NCI-H2227 (cell line): ENCODE measurements around the gene DEDD2.

ENCODE experiments used
- DNase-seq: peaks from one replicate; lab custom pipeline; 2025; ENCODE audit not compliant: unreplicated experiment; lab: John Stamatoyannopoulos, UW

The DEDD2 gene

DNA sequence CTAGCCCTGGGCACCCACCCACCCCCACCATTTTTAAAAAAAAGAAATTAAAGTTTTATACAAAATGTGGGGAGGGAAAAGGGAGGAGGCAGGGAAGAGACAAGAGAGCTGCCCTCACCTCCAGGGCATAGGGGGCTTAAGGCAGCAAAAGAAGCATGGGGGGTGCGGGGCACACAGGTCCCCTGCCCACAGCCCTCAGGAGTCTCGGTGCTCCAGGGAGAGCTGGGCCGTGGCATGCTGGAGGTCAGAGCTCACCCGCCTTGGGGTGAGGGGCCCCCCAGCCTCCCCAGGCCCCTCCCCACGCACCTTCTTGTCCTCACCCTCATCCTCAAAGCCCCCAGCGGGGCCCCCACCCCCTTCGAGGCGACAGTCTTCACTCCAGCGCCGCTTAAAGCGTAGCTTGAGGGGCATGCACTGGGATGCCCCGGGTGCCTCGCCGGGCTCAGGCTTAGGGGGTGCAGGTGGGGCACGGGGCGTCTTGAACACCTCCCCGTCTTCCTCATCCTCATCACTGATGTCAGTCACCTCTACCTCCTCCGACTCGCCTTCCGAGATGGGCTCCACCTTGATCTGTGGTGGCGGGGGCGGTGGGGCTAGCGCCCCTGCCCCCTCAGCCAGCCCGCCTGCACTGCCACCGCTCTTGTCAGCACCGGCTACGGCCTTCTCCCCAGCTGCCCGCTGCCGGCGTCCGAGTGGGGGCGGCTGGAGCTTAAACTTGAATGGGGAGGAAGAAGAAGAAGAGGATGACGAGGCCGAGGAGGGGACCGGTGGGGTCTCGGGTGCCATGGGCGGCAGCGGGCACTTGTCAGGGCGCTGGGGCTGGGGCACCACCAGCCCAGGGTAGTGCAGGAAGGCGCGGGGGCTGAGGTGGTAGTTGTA, 31.0 kb upstream of the DEDD2 start:
- no peak for DNase-seq

DNA sequence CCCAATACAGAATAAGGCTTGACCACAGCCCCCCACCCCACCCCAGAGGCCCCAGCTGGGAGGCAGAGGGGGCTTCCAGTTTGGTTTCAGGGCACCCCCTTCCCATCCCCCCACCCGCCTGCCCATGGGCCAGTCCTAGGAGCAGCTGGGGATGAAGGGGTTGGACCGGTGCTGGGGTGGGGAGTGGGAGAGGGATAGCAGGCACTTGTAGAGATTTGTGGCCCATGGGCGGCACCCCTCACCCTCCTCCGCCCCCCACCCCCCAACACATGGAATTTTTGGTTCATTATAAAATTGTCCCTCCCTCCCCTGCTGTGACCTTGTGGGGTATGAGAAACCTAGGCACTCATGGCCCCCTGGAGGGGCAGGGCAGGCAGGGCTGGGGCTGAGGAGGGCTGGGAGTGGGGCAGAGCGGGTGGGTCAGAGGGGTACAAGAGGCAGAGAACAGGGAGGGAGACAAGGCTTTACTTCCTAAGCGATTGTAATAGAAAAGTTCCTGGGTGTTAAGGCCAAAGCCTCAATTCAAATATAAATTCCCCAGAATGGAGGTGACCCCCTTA, 30.2 kb upstream of the DEDD2 start:
- no peak for DNase-seq

DNA sequence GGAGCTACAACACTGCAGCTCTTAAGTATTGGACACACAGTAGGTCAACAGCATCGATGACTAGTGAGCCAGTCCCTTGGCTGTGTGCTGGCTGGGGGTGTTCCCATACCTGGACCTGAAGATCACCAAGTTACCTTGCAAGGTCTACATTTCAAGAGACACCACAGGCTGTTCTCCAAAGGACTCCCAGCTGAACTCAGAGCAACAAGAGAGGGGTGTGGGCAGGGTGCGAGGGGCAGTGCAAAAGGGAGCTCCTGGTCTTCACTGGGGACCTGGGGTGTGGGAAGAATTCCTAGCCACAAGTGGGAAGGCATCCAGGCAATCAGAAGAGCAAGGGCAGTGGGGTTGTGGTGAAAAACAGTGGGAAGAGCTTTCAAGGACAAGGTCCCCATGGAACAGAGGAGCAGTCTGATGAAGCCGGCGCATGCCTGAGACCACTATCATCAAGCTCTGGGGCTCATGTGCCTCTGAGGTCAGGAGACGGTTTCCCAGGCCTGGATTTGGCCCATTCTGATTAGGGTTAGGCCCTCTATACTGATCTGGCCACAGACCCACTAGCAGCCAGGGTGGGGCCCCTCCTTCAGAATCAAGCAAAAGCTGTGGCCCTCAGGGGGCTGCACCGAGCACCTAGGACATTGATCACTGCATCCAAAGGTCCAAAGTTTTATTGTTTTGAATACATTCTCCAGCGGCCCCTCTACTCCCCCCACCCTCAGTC, 29.6 kb upstream of the DEDD2 start:
- DNase-seq: no peak

DNA sequence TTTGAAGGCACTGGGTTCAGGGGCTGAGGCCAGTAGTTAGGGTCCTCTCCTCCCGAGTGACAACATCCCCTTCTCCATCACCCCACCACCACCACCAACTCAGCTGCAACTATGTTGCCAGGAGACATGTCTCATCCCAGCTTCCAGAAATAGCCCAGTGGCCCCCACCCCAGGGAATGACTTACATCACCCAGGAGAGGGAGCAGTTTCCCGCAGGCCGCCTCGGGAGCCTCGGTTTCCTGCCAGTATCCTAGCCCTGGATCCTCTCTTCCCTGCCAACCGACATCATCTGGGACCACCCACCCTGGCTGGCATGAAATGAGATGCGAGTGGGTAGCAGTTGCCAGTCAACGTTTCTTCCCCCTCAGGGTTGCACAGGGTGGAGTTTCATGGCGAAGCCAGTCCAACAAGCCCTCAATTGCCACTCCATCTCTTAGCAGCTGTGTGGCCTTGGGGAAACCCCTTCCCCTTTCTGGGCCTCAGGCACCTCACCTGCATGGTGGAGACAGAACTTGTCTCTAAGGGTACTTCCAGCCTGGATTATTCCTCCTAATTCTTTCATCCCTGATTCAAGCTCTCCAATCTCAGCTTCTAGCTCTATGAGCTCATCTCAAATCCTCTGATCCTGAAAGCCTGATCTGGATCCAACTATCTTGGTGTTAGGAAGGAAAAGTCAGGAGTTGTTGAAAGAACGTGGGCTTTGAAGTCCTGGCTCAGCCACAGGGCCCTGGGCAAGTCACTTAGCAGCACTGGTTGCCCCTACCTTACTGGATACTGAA, 28.9 kb upstream of the DEDD2 start:
- DNase-seq: peak; percentile 82

DNA sequence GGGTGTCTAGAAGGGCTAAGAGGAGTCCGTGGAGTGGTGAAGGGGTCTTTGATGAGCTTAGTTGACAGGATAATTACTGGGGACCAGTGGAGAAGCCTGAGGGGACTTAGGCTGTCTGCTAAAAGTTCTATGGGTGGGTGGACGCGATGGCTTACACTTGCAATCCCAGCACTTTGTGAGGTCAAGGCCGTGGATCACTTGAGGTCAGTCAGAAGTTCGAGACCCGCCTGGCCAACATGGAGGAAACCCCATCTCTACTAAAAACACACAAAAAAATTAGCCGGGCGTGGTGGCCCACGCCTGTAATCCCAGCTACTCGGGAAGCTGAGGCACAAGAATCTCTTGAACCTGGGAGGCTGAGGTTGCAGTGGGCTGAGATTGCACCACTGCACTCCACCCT, 27.8 kb upstream of the DEDD2 start:
- DNase-seq: no peak

- DNase-seq: peak; percentile 99
Measured at GRCh38 chr19:42244347-42245220, 27.1 kb upstream of the DEDD2 start.

DNA sequence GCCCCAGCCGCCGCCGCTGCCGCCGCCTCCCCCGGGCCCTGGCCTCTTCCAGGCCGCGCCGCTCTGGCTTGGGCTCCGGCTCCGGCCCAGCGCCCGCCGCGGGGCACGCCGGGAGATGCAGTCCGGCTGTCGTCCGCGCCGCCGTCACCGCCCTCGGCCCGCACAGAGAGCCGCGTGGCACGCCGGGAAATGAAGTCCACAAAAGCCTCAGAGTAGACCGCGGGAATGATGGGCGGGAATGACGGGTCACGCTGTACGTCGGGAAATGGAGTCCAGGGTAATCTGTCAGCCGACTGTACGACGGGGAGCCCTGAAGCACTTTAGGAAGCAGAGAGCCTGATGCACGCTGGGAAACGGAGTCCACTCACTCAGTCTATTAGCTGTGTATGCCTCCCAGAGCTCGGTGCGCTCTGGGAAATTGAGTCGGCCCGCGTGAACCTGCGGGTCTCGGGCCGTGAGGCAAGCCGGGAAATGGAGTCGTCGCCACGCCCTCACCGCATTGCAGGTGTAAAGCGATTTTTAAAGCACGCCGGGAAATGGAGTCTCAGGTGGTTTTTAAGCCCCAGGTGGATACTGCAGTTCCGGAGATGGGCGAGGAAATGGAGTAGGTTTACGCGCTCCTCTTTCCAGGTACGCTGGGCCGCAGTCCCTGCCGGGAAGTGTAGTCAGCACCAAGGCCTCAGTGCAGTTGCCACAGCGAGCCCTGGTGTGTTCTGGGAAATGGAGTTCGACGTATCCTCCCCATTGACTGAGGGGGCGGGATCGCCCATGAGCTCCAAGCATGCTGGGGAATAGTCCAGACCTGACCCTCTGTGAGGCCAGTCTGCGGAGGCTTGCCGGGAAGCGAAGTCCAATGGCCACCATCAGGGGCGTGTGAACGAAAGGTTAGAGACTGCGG, 25.3 kb upstream of the DEDD2 start, which contains the start of gene GSK3A:
Gene GSK3A, minus strand, starts transcription at position 91 of the 898 bp plus-strand sequence. CDS start 137 bp downstream, outside the sequence.
- DNase-seq: peak; percentile 100

GRCh38 chr19:42242069-42242511, 24.6 kb upstream of the DEDD2 start:
- no peak for DNase-seq

DNA sequence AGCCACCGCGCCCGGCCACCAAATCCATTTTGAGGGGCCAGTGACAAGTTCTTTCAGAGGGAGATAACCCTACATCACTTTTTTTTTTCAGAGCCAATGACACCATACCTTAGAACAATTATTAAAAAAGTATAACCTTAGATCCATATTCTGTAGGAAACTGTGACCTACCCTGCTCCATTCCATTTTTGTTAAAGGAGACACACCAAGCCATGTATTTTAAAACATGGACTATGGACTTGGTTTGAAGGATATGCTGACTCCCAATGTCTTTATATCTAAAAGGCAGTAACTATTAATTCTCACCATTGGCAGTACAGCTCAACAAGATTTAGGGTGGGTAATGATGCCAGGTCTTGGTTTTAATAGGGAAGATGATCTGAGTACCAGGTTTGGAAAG, 23.8 kb upstream of the DEDD2 start:
- no peak for DNase-seq

DNA sequence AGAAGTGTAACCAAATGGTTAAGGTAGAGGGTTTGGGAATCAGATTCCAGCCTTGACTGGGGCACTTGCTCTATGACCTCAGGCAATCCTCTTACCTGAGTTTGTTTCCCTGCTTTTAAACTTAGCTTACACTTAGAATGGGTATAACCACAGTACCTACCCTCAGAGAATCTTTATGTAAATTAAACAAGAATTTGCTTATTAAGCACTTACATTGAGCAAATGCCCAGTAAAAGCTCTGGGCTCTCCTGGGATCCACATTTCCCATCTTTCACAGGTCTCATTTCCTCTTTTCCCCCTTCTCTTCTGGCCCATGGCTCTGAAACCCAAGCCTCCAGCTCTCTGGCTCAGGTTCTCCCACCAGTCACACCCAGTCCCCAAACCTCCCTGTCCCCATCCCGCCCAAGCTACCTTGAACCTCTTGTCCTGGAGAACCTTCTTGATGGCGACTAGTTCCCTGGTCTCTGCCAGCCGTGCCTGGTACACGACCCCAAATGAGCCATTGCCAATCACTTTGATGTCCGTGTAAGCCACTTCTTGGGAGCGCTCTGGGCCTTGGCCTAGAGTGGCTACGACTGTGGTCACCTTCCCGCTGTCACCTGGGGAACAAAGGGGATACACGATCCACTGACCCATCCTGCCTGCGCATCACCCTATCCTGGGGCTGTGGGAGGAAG, 22.2 kb upstream of the DEDD2 start:
- DNase-seq: no peak

- DNase-seq: no peak
Measured at GRCh38 chr19:42235181-42235580, 17.7 kb upstream of the DEDD2 start.

GRCh38 chr19:42234364-42234763, 16.9 kb upstream of the DEDD2 start:
- no peak for DNase-seq

DNA sequence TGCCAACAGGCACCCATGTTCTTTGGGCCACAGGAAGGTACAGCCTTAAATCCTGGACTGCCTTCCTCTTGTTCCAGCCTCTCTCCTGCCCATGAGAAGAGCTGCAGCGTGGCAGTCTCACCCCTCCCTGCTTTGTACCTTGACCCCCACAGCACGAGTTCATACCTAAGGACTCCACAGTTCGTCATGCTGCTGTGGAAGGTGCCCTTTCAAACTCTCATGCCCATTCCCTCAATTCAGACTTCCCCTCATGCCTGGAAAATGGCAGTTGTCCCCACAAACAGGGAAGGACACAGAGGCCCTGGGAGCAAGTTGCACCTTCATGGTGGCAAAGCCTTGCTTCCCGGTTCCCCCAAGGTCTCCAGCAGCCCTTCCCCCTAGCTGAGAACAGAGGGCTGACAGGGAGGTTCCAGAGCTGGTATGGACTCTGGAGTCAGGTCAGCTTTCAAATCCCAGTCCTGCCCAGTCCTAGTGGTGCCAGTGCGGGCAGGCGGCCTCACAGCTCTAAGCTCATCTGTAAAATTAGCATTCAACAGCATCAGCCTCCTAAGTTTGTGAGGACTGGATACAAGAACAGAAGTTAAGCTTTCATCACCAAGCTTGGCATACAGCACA, 16.3 kb upstream of the DEDD2 start:
- DNase-seq: no peak

DNA sequence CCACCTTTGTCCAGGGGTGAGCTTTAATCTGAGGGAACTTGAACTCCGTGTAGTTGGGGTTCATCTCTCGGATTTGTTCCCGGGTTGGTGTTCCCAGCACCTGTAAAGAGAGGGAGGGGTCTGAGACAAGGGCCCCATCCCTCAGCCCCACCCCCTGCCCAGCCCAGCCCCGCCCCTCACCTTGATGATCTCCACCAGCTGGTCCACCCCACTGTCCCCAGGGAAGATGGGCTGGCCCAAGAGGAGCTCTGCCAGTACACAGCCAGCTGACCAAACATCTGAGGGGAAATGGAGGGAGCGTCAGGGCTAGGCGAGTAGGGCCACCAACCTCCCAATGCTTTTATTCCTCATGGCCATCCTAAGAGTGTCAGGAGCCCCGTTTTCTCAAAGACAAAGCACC, 15.6 kb upstream of the DEDD2 start:
- no peak for DNase-seq

DNA sequence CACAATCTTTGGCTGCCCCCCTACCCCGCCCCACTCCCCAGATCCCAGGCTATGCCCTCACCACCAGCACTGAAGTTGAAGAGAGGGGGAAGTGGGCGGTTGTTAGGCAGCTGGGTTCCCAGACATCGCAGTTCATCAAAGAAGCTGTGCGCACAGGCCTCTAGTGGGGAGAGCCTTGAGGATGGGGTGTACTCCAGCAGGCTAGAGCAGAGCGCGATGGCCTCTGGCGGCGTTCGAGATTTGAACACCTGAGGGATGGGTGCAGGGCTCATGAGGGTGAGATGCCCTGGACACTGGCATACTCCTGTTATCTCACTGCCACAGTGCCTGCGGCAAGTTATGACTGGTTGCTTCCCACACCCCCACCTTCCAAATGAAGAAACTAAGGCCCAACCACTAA, 15.0 kb upstream of the DEDD2 start:
- no peak for DNase-seq

DNA sequence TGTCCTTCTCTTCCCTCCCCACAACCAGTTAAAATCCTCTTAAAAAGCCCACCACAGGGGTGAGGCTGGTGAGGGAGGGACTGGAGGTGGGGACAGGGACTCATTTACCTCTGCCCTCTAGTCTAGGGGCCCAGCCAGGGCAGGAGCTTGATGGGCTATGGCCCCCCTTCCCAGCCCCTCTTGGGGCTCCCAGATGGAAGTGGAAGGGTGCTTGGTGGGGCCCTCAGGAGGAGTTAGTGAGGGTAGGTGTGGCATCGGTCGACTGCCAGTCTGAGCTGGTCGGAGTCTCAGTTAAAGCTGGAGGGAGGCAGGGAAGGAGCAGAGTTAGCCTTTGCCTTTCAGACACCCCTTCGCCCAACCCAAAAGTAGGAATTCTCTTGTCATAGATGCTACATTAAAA, 13.1 kb upstream of the DEDD2 start:
- DNase-seq: no peak

GRCh38 chr19:42229855-42230351, 12.4 kb upstream of the DEDD2 start:
- no peak for DNase-seq

- no peak for DNase-seq
Measured at GRCh38 chr19:42229301-42229854, 11.9 kb upstream of the DEDD2 start.
